GM18520 (cell line): ENCODE measurements around the gene KNDC1.
"Not testable (repeated sequence)": the region's sequence is repeated elsewhere in the genome, so short reads cannot be mapped to it uniquely, and the experiment has no call there.

Experiments used
- ATAC-seq: cut with Tn5 transposase; IDR thresholded peaks from one replicate; pipeline ENCODE4 v1.9.1; 2021; ENCODE audit not compliant: unreplicated experiment

Gene KNDC1

DNA sequence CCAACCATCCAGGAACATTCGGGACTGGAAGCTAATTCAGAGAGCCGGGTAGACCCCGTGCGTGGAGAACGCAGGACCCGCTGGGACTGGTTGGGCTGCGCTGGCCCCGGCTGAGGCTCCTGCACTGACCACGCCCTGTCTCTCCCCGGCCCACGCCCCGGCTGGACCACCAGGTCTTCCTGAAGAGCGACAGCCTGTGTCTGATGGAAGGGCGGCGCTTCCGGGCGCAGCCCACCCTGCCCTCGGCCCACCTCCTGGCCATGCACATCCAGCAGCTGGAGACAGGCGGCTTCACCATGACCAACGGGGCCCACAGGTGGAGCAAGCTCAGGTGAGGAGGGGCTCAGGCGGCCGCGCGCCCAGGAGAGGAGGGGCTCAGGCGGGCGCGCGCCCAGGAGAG is 59.8 kb downstream of the KNDC1 start:
- no peak for ATAC-seq

DNA sequence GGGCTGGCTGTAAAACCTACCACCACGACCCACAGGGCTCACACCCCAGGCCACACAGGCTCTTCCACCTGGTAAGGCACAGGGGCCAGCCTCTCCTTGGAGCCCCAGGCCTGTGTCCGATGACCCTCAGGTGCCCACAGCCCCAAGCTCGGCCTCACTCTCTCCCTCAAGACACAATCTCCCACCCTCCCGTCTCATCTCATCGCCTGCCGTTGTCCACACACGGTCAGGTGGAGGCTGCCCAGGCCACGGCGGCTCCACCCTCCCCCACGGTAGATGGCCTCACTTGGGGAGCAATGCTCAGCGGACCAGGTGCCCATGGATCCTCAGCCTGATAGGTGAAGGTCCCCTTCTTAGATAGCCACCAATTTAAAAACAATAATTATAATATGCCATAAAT is 61.3 kb downstream of the KNDC1 start:
- ATAC-seq, result no peak

DNA sequence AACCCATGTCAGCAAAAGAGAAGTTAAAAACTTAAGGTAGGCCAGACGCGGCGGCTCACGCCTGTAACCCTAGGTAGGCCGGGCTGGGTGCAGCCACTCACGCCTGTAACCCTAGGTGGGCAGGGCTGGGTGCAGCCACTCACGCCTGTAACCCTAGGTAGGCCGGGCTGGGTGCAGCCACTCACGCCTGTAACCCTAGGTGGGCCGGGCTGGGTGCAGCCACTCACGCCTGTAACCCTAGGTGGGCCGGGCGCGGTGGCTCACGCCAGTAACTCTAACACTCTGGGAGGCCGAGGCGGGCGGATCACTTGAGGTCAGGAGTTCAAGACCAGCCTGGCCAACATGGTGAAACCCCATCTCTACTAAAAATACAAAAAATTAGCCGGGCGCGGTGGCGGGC is 61.7 kb downstream of the KNDC1 start:
- not testable (repeated sequence) for ATAC-seq

DNA sequence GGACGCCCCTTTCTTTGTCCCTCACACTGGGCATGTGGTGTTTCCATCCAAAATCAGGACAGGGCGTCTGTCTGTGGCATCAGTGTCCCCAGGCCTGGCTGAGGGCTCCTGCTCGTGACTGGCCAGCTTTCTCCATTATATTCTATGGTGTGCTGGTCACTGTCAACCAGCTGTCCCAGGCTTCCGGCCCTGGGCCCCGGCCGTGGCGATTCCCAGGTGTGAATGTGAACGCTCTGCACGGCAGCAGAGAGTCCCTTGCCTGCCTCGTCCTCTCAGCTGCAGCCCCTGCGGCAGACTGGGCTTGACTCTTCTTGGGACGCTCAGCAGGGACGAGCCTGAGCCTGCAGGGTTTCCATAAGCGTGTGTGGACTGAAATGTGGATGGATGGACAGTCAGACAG is 64.1 kb downstream of the KNDC1 start:
- ATAC-seq, result no peak

DNA sequence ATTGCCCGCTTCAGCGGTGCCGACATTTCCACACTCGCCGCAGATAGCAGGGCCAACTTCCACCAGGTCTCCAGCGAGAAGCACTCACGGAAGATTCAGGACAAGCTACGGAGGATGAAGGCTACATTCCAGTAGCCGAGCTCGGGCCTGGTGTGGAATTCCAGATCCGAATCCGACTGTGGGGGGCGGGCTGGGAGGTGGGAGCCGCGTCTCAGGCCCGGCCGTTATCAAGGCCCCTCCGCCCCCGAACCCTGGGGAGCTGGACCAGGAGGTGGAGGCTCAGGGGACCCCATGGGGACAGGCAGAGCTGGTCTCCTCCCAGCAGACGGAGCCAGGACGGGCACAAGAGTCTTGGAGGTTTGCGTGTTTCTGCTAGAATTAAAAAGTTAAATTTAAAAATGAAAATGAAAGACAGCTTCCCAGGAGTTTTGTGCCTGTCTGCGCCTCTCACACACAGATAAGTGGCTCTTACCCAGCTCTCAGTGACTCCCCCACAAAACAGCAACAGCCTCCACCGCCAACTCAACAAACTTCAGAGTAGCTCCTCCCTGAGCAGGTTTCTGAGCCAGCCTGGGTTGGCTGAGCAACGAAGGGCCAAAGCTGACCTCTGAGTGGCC is 64.8 kb downstream of the KNDC1 start:
- no peak for ATAC-seq

DNA sequence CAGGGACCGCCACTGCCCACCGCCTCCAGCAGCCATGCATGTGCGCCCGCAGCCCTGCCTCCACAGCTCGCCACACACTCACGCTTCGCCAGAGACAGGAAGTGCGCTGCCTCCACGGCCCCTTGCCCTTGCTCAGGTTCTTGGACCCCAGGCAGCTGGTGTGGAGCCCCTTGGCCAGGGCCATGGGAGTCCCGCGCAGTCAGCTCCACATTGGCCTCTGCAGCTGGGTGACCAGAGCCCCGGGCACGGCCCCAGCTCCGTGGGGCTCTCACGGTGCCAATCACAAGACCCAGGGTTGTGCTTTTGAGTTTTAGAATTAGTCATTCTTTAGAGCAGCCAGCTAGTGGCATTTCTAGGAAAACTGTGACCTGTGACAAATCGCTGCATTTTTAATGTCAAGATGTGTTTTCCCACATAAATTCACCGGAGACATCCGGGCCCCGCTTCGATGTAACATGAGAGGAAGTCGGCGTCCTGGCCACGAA is 65.7 kb downstream of the KNDC1 start:
- no peak for ATAC-seq

DNA sequence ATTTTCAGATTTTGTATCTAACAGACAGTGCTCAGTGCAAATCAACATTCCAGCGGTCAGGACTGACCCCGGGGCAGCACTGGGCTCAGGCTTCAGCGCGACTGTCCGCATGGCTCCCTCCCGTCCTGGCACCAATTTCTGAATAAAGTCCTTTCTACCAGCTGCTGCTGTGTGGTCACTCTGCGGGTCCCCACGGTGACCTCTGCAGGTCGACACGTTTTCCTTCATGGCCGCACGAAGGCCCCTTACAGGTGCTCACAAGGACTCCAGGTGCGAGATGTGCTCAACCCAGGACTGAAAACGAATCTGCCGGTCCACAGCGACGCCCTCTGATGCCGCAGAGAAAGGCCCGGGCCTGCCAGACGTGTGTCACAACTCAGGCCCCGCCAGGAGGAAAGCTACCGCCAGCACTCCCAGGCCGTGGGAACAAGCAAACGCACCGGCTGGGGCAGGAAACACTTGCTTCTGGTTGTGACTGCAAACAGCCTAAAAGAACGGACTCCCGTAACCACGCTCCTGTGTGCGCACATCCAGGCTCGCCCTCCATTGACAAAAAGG is 66.3 kb downstream of the KNDC1 start:
- ATAC-seq, result no peak

DNA sequence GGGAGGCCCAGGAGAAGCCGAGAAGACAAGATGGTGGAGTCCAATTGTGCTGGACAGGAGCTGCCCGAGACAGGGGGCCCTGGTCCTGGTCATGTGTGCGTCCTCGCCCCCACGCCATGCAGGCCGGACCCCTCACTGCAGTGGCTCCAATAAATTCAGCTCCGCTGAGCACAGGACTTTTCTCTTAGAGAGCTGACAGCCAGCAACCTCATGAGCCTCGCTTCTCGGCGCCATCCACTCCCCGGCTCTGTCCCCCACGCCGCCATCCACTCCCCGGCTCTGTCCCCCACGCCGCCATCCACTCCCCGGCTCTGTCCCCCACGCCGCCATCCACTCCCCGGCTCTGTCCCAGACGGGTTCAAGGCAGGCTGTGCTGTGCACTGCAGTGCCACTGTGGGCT is 67.2 kb downstream of the KNDC1 start:
- no peak for ATAC-seq

DNA sequence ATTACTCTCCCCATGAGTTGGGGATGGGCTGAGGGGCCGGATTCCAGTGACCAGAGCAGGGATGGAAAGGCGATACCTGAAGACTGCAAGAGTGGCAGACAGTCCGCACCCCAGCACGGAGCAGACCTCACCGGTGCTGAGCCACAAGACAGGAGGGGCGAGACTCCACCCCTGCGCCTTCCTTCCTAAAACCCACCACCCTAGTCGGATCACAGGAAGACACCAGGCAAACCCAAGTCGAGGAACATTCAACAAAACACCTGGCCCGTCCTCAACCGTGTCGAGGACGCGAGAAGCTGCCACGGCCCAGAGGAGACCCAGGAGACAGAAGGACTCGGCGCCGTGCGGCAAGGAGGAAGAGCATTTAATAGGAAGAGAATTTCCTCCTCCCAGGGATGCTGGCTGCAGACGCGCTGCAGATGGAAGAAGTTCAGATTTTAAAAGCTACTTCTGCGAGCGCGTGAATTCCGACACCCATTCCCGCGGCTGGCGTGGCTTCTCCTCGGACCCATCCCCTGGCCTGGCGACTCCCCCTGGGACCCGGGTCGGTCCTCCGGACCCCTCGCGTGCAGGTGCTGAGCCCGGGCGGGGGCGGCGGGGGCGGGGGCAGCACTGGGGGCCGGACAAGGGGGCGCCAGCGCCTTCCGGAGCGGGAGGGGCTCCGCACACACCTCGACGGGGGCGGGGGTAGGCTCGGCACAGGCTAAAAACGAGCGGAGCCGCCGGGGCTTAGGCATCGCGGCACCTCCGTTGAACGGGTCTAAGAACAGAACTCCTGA is 69.4 kb downstream of the KNDC1 start:
- no peak for ATAC-seq

DNA sequence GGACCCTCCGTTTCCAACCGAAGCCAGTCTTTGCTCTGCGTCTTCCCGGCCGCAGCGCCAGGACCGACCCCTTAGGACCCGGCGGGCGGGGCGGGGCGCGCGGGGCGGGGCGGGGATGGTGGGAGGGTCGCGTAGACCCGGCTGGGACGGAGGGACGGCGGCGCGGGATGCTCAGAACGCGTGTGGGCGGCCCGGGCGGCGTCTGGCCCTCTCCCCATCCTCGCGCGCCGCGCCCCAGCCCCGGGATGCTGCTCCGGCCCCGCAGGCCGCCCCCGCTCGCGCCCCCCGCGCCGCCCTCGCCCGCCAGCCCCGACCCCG is 70.0 kb downstream of the KNDC1 start, which contains the start of gene UTF1:
UTF1 (plus strand) TSS at position 174 of the 318 bp plus-strand sequence; CDS start at position 246, 72 bp downstream.
- ATAC-seq, result no peak

DNA sequence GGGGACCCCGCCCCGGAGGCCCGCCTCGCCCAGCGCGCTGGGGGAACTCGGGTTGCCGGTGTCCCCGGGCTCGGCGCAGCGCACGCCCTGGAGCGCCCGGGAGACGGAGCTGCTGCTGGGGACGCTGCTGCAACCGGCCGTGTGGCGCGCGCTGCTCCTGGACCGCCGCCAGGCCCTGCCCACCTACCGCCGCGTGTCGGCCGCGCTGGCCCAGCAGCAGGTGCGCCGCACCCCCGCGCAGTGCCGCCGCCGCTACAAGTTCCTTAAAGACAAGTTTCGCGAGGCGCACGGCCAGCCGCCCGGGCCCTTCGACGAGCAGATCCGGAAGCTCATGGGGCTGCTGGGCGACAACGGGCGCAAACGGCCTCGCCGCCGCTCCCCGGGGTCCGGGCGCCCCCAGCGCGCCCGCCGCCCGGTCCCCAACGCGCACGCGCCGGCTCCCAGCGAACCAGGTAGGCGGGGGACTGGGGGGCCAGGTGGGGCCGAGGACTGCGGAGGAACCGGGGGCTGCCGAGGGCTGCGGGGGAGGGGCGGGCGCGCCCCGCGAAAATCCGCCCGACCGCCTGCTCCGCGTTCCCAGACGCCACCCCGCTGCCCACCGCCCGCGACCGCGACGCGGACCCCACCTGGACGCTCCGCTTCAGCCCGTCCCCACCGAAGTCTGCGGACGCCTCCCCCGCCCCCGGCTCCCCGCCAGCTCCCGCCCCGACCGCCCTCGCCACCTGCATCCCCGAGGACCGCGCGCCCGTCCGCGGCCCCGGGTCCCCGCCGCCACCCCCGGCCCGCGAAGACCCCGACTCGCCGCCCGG is 70.6 kb downstream of the KNDC1 start:
- no peak for ATAC-seq

DNA sequence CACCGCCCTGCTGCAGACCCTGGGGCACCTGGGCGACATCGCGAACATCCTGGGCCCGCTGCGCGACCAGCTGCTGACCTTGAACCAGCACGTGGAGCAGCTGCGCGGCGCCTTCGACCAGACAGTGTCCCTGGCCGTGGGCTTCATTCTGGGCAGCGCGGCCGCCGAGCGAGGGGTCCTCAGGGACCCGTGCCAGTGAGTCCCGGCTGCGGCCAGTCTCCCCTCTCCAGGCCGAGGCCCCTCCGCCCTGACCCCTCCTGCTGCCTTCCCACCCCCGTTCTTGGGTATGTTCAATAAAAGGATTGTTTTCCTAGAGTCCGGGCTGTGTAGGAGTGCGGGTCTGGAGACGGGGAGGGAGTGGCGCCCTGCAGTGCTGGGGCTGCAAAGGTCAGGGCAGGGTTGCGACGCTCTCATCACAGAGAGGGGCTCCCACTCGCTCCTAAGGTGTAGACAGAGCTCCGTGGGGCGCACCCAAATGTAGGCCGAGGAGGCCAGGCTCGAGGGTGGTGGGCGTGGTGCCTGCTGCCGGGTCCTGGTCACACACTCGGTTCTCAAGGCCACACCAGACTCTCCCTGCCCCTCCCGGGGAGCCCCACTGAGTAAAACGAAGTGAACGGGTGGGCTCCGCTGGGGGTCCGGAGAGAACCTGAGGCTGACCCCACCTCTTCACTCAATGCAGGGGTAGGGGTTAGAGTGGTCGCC is 71.4 kb downstream of the KNDC1 start:
- ATAC-seq, result no peak

DNA sequence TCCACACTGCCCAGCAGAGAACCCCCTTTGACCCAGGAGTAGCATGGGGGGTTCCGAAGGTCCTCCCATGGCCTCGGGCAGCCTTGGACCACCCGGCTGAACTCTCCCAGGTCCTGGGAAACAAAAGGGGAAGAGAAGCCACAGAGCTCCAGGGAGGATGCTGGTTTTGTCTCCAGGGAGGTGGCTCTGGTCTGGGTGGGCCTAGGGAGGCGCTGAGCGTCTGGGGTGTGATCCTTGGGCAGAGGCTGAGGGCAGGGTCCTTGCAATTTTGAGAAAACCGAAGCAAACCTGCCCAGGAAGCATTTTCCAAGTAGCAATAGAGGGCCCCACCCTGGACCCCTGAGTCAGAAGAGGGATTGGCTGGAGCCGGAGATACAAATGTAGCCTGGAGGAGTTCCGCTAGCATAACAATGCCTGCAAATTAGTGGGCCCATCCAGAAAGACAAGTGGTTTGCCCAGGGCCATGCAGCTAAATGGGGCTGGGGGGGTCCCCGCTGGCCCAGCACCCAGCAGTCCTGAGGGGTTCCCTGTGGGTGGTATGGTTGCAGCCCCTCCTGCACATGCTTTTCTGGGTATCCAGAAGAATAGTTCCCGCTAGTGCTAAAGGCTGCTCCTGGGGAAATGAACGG is 72.0 kb downstream of the KNDC1 start:
- no peak for ATAC-seq

DNA sequence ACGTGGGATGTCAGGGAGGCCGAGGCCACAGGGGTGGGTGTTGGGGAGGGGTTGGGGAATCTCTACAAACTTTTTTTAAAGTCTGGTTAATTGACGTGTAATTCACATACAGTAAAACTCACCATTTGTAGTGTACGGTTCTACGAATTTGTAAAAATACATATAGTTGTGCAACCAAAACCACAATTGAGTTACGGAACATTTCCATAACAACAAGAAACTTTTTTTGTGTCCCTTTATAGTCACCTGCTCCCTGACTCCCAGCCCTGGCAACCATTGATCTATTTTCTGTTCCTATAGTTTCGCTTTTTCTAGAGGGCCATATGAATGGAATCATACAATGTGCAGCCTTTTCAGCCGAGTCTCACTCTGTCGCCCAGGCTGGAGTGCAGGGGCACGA is 74.8 kb downstream of the KNDC1 start:
- ATAC-seq, result not testable (repeated sequence)

DNA sequence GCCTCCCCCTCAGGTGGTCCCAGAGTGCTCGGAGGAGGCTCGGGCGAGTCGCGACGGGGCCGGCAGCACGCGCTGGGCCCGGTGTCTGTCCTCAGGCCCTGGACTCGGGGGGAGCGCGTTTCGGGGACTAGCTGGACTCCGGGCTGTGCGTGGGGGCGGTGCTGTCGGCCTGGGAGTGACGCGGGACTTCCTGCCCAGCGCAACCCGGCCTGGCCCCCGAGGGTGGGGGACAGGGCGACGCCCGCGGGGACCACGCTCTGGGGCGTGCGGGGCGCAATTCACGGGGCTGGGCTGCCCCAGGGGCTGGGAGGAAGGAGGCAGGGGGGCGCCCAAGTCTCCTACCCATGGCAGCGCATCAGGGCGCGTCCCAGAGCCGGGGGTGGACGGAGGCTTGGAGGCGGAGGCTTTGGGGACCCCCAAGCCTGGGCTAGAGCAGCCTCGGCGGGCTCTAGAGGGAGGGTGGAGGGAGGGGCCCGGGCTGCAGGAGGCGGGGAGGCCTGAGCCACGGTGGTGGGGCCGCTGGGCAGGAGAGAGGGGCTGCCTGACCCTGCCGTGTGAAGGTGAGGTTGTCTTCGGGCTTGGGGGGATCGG is 75.3 kb downstream of the KNDC1 start:
- ATAC-seq, result no peak

DNA sequence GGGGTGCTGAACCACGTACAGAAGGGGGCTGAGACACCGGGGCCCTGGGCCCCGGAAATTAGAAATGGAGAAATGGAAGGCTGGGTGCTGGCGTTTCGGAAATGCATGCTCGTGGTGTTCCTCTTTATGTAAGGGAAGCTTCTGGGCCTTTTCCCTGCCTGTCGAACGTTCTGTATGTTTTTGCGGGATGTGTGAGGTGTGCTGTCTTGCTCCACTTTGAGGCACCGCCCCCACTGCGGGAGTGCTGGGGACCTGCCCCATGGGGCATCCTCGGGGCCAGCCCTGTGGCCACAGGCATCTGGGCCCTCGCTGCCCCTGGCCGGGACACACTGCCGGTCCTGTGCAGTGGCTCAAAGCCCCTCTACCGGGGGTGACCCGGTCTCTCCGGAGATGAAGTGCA is 75.9 kb downstream of the KNDC1 start:
- ATAC-seq, result no peak

DNA sequence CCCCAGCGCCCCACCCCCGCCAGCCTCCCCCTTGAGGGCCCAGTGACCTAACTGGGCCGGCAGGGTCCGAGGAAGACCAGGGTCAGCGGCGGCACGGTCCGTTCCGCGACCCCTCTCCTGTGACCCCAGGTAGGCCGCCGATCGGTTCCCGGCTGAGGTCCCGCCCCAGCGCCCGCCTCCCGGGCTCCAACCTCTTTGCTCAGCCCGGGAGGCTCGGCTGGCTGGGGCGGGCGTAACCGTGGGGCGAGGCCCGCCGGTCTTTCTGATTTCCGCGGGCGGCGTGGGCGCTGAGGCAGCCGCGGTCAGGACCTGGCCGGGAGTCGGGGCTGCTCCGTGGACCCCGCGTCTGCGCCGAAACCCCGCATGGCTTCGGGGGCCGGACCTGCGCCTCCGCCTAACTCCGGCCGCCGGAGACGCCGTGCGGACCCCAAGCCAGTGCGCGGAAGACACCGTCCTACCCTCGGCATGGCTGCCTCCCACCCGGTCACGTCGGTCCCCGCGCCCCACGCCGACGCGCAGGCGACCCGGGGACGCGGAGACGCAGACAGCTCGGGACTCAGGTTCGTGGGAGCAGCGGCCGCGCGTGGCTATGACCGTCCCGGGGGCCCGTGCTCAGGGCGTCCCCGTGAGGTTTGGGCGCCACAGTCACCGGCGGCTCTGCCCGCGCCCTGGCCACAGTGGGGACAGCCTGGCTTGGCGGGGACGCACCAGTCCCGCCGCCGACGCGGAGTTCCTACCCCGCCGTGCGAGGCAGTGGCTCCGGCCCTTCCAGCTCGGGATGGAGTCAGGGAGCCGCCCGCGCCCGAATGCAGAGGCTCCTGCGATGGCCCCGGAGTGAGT is 76.6 kb downstream of the KNDC1 start:
- no peak for ATAC-seq

DNA sequence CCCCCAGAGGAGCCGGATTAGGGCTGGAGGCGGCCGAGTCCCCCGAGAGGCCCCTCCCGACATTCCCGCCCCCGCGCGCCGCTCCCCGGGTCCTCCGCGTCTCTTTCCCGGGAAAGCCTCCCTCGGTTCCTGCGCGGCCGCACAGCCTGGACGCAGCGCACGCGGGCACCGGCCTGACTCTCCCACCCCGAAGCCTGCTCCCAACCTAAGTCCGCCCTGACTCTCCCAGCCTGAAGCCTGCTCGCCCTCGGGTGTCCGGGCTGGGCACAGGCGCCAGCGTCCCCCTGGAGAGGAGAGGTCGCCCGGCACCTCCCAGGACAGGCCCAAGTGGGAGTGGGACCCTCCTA is 77.2 kb downstream of the KNDC1 start:
- no peak for ATAC-seq
